Limb (tissue), 2 donors: Measurements from ENCODE around the gene ADCY1.
"Not testable (repeated sequence)": the region's sequence is repeated elsewhere in the genome, so short reads cannot be mapped to it uniquely, and the experiment has no call there.

Source experiments
- DNase-seq, 2 donors: peaks; one replicate each; pipeline ENCODE4 v3.0.0-alpha.2; 2016; ENCODE audit errors: extremely low spot score in 2 of 2

The ADCY1 gene

GRCh38 chr7:45573661-45574415, at the start of gene ADCY1:
TSS of gene ADCY1 (plus strand) at chr7:45574368. CDS start at chr7:45574544, 176 bp downstream.
- DNase-seq = peak in 1 of 2 donors; percentile 68

DNA sequence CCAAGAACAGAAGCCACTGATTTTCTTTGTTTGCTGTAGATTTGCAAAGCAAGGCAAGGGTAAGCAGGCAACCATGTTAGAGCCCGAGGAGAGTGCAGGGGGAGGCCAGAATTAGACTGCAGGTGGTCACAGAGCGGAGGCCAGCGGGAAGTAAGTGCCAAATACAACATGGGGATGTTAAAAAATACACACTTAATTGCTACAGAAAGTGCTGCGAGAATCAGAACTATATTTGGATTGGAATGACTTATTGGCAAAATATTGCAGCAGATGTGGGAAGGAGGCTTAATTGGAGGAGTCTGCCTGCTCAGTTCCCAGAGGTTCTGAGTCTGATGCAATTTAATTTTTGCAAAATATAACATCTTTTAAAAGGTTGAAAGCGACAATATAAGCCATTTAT, 49.7 kb upstream of the ADCY1 start:
- DNase-seq = peak; percentile 56 to 61

DNA sequence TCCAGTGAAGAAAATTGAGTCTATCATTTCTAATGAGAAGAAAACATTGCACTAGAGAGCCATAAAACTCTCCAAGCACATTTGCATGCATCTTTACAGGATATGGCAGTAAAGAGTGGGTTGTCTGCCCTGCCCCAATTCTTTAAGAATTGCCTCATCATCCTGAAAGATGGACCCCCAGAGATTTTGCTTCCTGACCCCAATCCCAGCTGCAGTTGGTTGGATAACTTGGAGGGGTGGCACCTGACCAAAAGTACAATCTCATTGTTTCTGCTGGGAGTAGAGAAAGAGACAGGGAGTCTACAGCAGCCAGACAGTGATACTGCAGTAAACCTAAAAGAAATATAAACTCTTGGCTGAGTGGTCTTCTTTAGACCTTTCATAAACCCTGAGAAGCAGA, 49.1 kb upstream of the ADCY1 start:
- peak in 1 of 2 donors; percentile 59 for DNase-seq

GRCh38 chr7:45543473-45543872, 30.7 kb upstream of the ADCY1 start:
- DNase-seq = no peak

- not testable (repeated sequence) for DNase-seq
These were observed 29.0 kb upstream of the ADCY1 start for GRCh38 chr7:45545105-45545710.

- DNase-seq = not testable (repeated sequence)
These were observed 25.3 kb upstream of the ADCY1 start for GRCh38 chr7:45548917-45549316.

DNA sequence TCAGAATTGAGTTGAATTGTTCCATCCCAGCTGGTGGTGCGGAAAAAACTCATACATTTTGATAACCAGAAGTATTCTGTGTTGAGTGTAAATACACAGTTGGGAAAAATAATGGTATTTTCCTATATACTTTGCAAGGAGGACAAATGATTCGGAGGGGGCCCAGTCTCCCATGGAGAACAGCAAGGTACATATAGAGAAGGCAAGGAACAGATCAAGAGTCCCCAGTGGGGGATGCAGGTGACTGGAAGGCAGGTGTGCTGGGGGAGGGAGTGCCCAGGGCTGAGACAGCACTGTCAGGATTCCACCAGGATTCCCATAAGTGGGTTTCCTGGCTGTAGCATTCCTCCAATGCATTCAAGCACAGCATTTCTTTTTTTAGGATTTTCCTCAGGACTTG, 10.8 kb upstream of the ADCY1 start:
- no peak for DNase-seq

DNA sequence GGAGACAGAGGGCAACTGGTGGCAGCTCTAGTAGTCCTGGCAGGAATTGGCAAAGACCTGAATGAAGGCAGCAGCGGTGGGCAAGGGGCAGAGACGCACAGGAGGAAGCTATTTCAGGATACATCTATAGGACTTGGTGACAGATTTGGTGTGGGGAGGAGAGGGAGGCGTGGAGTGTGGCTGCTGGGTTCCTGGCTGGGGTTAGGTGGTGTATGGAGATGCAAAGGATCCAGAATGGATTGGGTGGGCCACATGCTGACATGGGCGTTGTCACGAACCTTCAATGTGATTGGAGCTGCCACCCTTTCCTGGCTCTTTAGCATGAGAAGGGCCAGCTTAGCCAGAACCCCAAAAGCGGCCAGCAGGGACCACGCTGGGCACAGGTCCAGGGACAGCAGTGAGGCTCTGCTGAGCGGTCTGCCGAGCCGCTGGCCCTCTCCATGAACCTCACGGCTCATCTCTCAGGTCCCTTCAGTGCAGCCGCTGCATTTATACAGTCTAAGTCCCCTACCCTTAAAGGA, 10.2 kb upstream of the ADCY1 start:
- no peak for DNase-seq

DNA sequence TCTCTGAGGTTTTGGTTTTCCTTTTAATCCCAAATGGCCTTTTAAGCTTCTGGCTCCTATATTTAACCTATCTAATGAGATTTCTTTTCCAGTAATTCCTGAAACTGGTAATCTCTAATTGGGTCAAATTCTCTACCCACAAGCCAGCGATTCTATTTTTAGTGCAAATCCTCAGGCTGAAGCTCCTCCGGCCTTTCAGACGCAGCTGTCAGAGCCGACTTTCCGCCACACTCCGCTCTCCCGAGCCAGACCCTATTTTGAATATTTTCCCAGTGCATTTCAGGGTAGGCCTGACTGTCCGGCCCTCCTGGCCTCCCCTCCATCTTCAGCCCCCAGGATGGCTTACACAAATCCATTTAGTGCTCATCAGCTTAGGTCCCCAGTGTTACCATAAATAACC, 9.7 kb upstream of the ADCY1 start:
- peak in 1 of 2 donors; percentile 51 for DNase-seq

DNA sequence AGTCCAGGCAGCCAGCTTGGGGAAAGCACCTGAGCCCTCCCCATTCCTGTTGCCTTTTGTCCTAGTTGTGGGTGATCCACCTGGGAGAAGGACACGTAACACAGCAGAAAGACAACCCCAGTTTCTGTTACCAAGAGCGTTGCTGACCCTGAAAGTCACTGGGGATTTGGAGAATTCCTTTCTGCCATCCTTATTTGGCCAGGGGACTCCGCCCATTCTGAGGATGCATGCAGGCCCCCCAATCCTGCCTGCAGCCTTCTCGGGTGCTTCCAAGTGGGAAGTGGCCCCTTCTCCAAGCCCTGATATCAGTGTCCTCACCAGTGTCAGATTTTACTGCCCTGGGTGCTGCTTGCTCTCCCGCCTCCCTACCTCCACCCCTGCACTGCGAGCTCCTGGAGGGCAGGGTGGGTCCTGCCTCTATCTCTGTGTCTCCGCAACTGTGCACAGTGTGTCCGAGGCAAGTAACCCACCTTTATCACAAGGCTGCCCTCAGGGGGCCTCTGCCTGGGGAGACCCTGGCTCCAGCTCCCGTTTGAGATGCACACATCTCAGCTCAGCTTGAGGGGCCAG, 9.2 kb upstream of the ADCY1 start:
- no peak for DNase-seq

DNA sequence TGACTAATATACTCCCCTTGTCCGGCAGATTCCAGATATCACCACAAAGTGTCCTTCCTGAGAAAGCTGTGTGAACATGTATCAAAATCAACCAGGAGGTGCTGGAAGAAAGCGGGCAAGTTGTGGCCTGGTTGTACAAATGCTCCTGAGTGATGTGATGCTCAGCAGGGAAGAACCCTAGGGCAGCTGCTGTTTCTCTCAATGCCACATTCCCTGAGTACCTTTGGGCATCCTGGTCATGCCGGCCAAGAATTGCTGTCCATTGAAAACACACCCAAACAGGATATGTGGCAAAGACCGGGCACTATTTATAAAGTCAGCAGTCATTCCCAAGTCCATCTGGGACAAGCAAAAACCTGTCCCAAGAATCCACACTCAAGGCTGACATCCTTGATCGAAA, 7.8 kb upstream of the ADCY1 start:
- DNase-seq = no peak

DNA sequence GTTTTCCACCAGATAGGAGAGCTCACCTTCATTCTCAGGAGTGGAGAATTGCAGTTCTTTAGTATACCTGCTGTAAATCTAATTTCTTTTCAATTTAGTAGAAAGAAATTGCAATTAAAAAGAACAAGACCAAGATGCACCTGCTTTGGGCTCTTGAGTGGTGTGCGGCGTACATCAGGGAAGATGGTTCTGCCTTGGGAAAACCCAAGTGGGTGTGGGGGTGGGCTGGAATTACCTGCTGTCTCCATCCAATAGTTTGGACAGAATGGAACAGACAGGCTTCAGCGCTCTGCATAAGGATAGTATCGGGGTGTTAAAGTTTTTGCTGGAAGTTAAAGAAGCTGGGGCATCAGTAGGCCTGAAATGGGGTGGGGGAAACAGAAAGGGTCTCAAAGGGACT, 7.2 kb upstream of the ADCY1 start:
- no peak for DNase-seq

DNA sequence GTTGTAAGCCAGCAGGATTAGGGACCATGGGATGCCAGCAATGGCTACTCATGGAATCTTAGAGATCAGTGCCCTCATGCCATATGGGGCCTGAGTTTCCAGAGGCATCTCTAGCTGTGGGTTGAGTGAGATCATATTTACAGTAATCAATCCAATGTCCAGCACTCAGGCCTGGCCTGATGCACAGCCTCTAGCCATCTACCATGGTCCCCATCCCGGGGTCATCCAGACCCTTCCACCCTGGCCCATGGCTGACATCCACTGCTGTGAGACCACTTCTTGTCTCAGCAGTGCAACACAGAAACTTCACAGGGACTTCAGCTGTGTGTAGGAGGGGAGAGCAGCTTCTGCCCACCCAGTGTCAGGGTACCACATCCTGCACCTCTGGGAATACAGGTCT, 6.5 kb upstream of the ADCY1 start:
- no peak for DNase-seq

DNA sequence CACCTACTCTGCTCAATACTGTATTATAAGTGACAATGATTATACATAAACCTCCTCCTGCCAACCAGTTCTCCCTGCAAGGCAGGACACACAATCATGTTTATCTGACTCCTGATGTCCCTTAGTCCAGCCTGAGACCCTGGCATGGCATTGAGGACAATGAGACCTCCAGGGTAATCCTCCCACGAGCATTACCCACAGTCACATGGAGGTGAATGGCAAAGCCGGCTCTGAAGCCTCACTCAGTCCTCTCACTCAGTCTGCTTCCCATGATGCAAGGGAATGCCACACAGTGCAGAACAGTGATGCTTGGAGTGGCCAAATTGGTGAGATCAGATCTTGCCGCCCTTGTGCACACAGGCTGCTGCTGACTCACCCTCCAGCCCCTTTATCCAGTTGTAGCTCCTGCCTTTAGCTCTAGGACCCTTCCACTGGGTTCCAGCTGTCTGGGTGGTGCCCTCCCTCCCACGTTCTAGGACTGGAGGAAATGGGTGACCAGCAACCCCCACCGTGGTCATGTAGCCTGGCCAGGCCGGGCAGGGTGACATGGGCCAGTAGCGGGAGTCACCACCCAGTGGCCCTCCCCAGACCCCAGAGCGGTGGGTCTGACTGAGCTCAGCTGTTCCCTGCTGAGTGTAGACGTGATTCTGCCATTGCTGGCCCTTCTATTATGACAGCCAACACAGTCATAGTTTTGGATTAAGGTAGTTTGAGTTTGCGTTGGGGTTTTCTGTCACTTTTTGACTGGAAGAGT, 5.5 kb upstream of the ADCY1 start:
- no peak for DNase-seq

DNA sequence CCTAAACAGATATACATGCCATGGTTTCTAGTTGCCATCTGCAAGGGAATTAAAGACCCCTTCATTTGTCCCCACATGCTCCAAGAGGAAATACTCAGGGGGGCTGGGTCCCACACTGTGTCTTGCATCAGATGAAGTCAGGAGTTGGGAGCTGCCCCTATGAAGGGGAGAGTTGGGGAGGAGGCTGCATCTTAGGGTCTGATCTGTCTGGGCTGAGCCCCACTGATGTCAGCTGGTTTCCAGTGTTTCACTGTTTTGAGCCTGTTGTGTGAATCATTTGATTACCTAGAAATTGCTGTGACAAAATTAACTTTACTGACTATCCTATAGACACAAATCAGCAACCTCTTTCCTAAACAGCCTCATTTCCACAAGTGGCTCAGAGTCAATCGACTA, 4.9 kb upstream of the ADCY1 start:
- no peak for DNase-seq

DNA sequence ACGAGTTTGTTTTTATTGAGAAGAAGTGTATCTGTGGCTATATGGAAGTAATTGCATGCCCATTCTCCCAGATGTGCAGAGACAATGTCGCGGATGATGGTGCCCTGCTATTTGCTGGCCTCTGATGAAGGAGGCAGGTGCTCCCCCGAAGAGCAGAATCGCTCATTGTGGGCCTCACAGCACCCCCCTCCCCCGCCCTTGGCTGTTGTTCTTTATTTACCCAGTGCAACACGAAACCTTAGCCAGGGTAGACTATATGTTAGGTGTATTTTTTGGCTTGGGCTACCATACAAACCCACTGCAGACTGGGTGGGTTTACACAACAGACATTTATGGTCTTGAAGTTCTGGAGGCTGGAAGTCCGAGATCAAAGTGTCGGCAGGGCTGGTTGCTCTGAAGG, 3.4 kb upstream of the ADCY1 start:
- no peak for DNase-seq

DNA sequence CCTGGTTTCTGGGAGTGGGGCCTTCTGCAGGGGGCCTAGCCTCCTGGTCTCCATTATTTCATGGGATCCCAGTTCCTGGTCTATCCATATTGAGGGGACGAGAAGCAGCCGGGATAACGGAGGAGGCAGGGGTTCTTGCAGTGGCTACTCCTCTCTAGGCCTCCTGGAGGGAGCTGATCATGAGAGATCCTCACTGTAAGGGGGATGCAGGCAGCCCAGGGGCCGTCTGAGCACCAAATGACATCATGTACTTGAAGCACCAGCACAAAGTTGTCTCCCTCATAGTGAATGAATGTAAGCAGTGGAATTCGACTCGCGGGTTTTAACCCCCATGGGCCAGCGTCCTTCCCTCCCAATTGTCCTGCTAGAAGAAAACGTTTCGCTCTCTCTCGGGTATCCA, 964 bp upstream of the ADCY1 start:
- DNase-seq = no peak

GRCh38 chr7:45574416-45574668, 174 bp downstream of the ADCY1 start:
- peak in 1 of 2 donors; percentile 29 for DNase-seq

DNA sequence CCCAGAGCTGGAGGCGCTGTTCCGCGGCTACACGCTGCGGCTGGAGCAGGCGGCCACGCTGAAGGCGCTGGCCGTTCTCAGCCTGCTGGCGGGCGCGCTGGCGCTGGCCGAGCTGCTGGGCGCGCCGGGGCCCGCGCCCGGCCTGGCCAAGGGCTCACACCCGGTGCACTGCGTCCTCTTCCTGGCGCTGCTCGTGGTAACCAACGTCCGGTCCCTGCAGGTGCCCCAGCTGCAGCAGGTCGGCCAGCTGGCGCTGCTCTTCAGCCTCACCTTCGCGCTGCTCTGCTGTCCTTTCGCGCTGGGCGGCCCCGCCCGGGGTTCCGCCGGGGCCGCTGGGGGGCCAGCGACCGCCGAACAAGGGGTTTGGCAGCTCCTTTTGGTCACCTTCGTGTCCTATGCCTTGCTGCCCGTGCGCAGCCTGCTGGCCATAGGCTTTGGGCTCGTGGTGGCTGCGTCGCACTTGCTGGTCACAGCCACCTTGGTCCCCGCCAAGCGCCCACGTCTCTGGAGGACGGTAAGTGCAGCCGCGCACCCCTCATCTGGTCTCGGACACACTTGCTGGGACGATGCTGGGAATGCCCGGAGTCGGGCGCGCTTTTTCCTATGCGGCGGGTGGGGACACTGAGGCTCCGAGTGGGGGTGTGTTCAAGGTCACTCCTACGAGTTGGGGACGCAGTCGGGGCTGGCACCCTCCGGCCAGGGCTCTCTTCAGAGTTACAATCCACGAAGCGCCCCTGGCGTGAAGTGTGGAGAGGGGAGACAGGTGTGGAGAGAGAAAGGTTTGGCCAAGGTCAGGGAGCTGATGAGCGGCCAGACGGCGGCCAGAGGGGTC, 717 bp downstream of the ADCY1 start:
- peak in 1 of 2 donors; percentile 70 for DNase-seq

DNA sequence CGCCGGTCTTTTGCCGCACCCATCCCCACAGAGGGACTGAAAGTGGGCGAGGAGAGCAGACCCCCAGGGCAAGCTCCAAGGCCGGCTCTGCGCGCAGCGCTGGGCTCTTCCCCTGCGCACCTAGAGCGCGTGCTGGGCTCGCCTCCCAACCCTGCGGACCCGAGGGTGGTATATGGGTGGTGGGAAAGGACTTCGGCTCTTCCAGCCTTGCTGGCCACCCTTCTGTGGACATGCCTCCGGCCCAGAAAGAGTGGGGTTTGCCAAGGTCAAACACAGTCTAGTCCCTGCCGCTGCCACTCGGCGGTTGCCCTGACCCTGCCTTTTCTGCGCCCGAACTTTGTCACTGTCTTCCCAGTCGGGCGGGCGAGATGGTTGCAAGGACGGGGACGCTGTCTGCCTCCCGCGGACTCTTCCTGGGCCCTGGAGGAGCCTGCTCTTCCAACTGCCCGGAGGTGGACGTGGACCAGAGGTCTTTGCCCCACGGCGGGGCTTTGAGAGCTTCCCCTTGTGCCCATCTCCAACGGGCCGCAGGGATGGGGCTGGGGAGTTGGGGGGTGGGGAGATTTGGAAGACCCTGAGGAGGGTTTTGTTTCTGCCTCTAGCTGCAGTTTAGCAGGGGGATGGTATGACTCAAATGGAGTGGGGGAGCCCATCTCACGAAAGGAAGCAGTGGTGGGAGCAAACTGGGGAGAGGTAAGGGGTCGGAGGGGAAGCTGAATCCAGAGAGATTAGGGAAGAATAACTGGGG, 1.5 kb downstream of the ADCY1 start:
- DNase-seq = no peak
